Measurements from ENCODE around the gene PUM1.
"Not testable (repeated sequence)": the region's sequence is repeated elsewhere in the genome, so short reads cannot be mapped to it uniquely, and the experiment has no call there.

DNA sequence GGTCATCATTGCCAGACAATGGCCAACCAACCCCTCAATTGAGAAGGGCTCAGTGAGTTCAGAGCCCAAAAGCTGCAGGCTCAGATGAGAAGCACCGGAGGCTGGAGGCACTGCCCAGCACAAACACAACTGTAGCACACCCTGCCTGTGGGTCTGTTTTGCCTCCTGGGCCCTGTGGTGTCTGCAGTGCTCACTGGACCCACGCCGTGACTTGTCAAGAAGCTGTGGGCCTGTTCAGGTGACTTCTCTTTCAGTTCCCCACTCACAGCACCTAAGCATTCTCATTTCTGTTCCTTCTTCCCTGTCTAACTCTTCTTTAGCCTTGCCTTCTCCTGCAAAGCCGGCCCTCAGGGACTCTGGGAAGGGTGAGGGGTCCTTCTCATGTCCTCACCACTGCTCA, 129.8 kb downstream of the PUM1 start:
- TF ChIP-seq, protein P1, sequence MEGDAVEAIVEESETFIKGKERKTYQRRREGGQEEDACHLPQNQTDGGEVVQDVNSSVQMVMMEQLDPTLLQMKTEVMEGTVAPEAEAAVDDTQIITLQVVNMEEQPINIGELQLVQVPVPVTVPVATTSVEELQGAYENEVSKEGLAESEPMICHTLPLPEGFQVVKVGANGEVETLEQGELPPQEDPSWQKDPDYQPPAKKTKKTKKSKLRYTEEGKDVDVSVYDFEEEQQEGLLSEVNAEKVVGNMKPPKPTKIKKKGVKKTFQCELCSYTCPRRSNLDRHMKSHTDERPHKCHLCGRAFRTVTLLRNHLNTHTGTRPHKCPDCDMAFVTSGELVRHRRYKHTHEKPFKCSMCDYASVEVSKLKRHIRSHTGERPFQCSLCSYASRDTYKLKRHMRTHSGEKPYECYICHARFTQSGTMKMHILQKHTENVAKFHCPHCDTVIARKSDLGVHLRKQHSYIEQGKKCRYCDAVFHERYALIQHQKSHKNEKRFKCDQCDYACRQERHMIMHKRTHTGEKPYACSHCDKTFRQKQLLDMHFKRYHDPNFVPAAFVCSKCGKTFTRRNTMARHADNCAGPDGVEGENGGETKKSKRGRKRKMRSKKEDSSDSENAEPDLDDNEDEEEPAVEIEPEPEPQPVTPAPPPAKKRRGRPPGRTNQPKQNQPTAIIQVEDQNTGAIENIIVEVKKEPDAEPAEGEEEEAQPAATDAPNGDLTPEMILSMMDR (IDR thresholded peaks at IDR 0.05; ENCODE audit: insufficient read depth, low read depth, low read length) = not testable (repeated sequence)
- not testable (repeated sequence) for TF ChIP-seq EZH2 (IDR thresholded peaks at IDR 0.05; ENCODE audit: insufficient read depth, low read length)

All from astrocyte (in vitro differentiated cells and primary cell).